Left ventricle myocardium inferior (tissue), 1 donor: ENCODE results near the gene CNTN1. TPM values are rescaled to one million over a fixed set of nuclear protein-coding genes. Genes with fewer than 3 reads are reported as not detected.

Source experiments
- DNase-seq: peaks from one replicate; pipeline ENCODE4 v3.0.0-alpha.2; 2020
- H3K27ac ChIP-seq: fragments of 200-600 bp; replicated peaks from 2 replicates; pipeline ENCODE4 v1.8.0; 2021
- H3K27me3 ChIP-seq: fragments of 200-600 bp; 2 replicates; pipeline ENCODE4 v1.8.0; 2021; ENCODE audit warnings: low read depth
- H3K36me3 ChIP-seq: fragments of 200-600 bp; 2 replicates; pipeline ENCODE4 v1.8.0; 2021
- H3K4me1 ChIP-seq: fragments of 200-600 bp; 2 replicates; pipeline ENCODE4 v1.8.0; 2021
- H3K4me3 ChIP-seq: fragments of 200-600 bp; 2 replicates; pipeline ENCODE4 v1.8.0; 2021; ENCODE audit warnings: mild to moderate bottlenecking, moderate library complexity
- H3K9me3 ChIP-seq: fragments of 200-600 bp; replicated peaks from 2 replicates; pipeline ENCODE4 v1.8.0; 2021
- CTCF ChIP-seq: fragments of 200-600 bp; IDR thresholded peaks from 2 replicates; pipeline ENCODE4 v1.8.0; 2021; ENCODE audit warnings: antibody characterized with exemption, mild to moderate bottlenecking, borderline replicate concordance
- intact Hi-C: fragments of 100-400 bp; cut with micrococcal nuclease; formaldehyde crosslinking; loops from one replicate; pipeline ENCODE4 v1.11.0; 2022
- total RNA-seq: library from RNA; stranded (reverse); fragmentation: NEBNext Ultra II Directional; extraction: Animal tissue kit (Norgen Biotek cat#: 25700); gene quantifications from one replicate; pipeline ENCODE4 v1.2.1, GENCODE V29; 2021
- donor health status: DM: no; HTN: yes; CAD: no; lungs with severe emphysema.

The CNTN1 gene
- total RNA-seq, 1 donor from 2014 or later = 0.11 TPM

- no peaks in the 10 kb centered on the region for H3K4me1 ChIP-seq
- intact Hi-C loops = no loop called here
- DNase-seq = no peak
- H3K27ac ChIP-seq = no peak overlapping the region
- no peaks in the 10 kb centered on the region for H3K27me3 ChIP-seq
- H3K9me3 ChIP-seq = peaks cover 18% of the 10 kb centered on the region
- H3K4me3 ChIP-seq = no peak overlapping the region
- no peaks in the 10 kb centered on the region for H3K36me3 ChIP-seq
- TF ChIP-seq CTCF = no peak
Measured at GRCh38 chr12:40988355-40988754, 296.1 kb downstream of the CNTN1 start.

- no peak for DNase-seq
- H3K4me3 ChIP-seq = no peak overlapping the region
- intact Hi-C loops = no loop called here
- H3K9me3 ChIP-seq = peaks cover 18% of the 10 kb centered on the region
- H3K27ac ChIP-seq = no peak overlapping the region
- TF ChIP-seq CTCF = no peak
- no peaks in the 10 kb centered on the region for H3K27me3 ChIP-seq
- H3K36me3 ChIP-seq = no peaks in the 10 kb centered on the region
- H3K4me1 ChIP-seq = no peaks in the 10 kb centered on the region
Measured at GRCh38 chr12:40988824-40989223, 296.6 kb downstream of the CNTN1 start.

- H3K36me3 ChIP-seq = no peaks in the 10 kb centered on the region
- H3K27me3 ChIP-seq = no peaks in the 10 kb centered on the region
- H3K9me3 ChIP-seq = peaks cover 12% of the 10 kb centered on the region
- no peaks in the 10 kb centered on the region for H3K4me1 ChIP-seq
- DNase-seq = no peak
- H3K4me3 ChIP-seq = no peak overlapping the region
- no peak for TF ChIP-seq CTCF
- no peak overlapping the region for H3K27ac ChIP-seq
- intact Hi-C loops = no loop called here
Measured at GRCh38 chr12:40989785-40990184, 297.5 kb downstream of the CNTN1 start.

GRCh38 chr12:40992158-40992557 is 299.9 kb downstream of the CNTN1 start:
- DNase-seq = no peak
- TF ChIP-seq CTCF = no peak
- intact Hi-C loops = no loop called here
- no peak overlapping the region for H3K4me3 ChIP-seq
- H3K36me3 ChIP-seq = no peaks in the 10 kb centered on the region
- H3K27ac ChIP-seq = no peak overlapping the region
- H3K27me3 ChIP-seq = no peaks in the 10 kb centered on the region
- H3K4me1 ChIP-seq = no peaks in the 10 kb centered on the region
- no peaks in the 10 kb centered on the region for H3K9me3 ChIP-seq

GRCh38 chr12:40992674-40993073 is 300.4 kb downstream of the CNTN1 start:
- Histone ChIP-seq H3K4me1 (no peaks in the 10 kb centered on the region), H3K4me3 (no peak overlapping the region), H3K27me3 (no peaks in the 10 kb centered on the region), H3K27ac (no peak overlapping the region), H3K36me3 (no peaks in the 10 kb centered on the region), H3K9me3 (no peaks in the 10 kb centered on the region)
- intact Hi-C loops = no loop called here
- DNase-seq = no peak
- TF ChIP-seq CTCF = no peak

GRCh38 chr12:40993158-40993557 is 300.9 kb downstream of the CNTN1 start:
- Histone ChIP-seq H3K36me3 (no peaks in the 10 kb centered on the region), H3K4me1 (no peaks in the 10 kb centered on the region), H3K27ac (no peak overlapping the region), H3K9me3 (no peaks in the 10 kb centered on the region), H3K27me3 (no peaks in the 10 kb centered on the region), H3K4me3 (no peak overlapping the region)
- intact Hi-C loops = no loop called here
- DNase-seq = no peak
- TF ChIP-seq CTCF = no peak
